HAP-1 (cell line): ENCODE results near the gene SAMD11.

Experiments
- DNase-seq, 2 experiments: peaks; one replicate each; pipeline ENCODE4 v3.0.0-alpha.2; 2016 to 2020; ENCODE audit warnings: low spot score in 2 of 2
- H3K27me3 ChIP-seq: fragments of 250-450 bp; sonication (Bioruptor Pico); 2 replicates; pipeline ENCODE4 v1.5.1; 2020; ENCODE audit warnings: low read depth, mild to moderate bottlenecking, moderate library complexity
- H3K36me3 ChIP-seq: fragments of 250-450 bp; sonication (Bioruptor Pico); replicated peaks from 2 replicates; pipeline ENCODE4 v1.5.1; 2020; ENCODE audit warnings: mild to moderate bottlenecking
- H3K4me1 ChIP-seq: fragments of 250-450 bp; sonication (Bioruptor Pico); 2 replicates; pipeline ENCODE4 v1.5.1; 2020; ENCODE audit warnings: mild to moderate bottlenecking
- H3K4me3 ChIP-seq: fragments of 250-450 bp; sonication (Bioruptor Pico); 2 replicates; pipeline ENCODE4 v1.5.1; 2020; ENCODE audit warnings: mild to moderate bottlenecking, moderate library complexity
- H3K9me3 ChIP-seq: fragments of 250-450 bp; sonication (Bioruptor Pico); 2 replicates; pipeline ENCODE4 v1.5.1; 2020; ENCODE audit warnings: mild to moderate bottlenecking, moderate library complexity
- in situ Hi-C: fragments of 300-500 bp; cut with MboI; formaldehyde crosslinking; loops from 3 replicates; pipeline ENCODE4 v1.14.3; 2020; ENCODE audit warnings: low sequenced_read_pairs, inconsistent platforms, mixed read lengths

SAMD11 gene

GRCh38 chr1:899636-900317 is 23.9 kb upstream of the SAMD11 start:
- H3K4me1 ChIP-seq, result peaks cover 7% of the 10 kb centered on the region
- in situ Hi-C loops, result no loop called here
- H3K9me3 ChIP-seq, result no peaks in the 10 kb centered on the region
- no peaks in the 10 kb centered on the region for H3K27me3 ChIP-seq
- no peak for DNase-seq
- H3K4me3 ChIP-seq, result no peak overlapping the region
- no peaks in the 10 kb centered on the region for H3K36me3 ChIP-seq

- DNase-seq, result no peak
- in situ Hi-C loops, result no loop called here
- peaks cover 9% of the 10 kb centered on the region for H3K36me3 ChIP-seq
- H3K27me3 ChIP-seq, result no peaks in the 10 kb centered on the region
- no peak overlapping the region for H3K4me3 ChIP-seq
- peaks cover 17% of the 10 kb centered on the region for H3K4me1 ChIP-seq
- no peaks in the 10 kb centered on the region for H3K9me3 ChIP-seq
These were observed 22.4 kb upstream of the SAMD11 start for GRCh38 chr1:901108-901859.

GRCh38 chr1:902802-903201 is 20.9 kb upstream of the SAMD11 start:
- Histone ChIP-seq H3K4me3 (no peak overlapping the region), H3K27me3 (no peaks in the 10 kb centered on the region), H3K36me3 (peaks cover 18% of the 10 kb centered on the region), H3K4me1 (peaks cover 17% of the 10 kb centered on the region), H3K9me3 (no peaks in the 10 kb centered on the region)
- no peak for DNase-seq
- in situ Hi-C loops, result no loop called here

GRCh38 chr1:903305-903704 is 20.4 kb upstream of the SAMD11 start:
- Histone ChIP-seq H3K36me3 (peaks cover 18% of the 10 kb centered on the region), H3K4me3 (no peak overlapping the region), H3K27me3 (no peaks in the 10 kb centered on the region), H3K4me1 (peaks cover 17% of the 10 kb centered on the region), H3K9me3 (no peaks in the 10 kb centered on the region)
- no peak for DNase-seq
- in situ Hi-C loops, result no loop called here

- no peaks in the 10 kb centered on the region for H3K9me3 ChIP-seq
- H3K4me1 ChIP-seq, result peaks cover 17% of the 10 kb centered on the region
- H3K36me3 ChIP-seq, result peaks cover 18% of the 10 kb centered on the region
- H3K27me3 ChIP-seq, result no peaks in the 10 kb centered on the region
- in situ Hi-C loops, result no loop called here
- DNase-seq, result peak in 1 of 2 experiments; percentile 24
- peak overlapping the region; percentile 43 for H3K4me3 ChIP-seq
These were observed 19.9 kb upstream of the SAMD11 start for GRCh38 chr1:903721-904271.

GRCh38 chr1:904310-904950 is 19.3 kb upstream of the SAMD11 start:
- Histone ChIP-seq H3K4me1 (peaks cover 17% of the 10 kb centered on the region), H3K9me3 (no peaks in the 10 kb centered on the region), H3K4me3 (peak overlapping the region; percentile 43), H3K27me3 (no peaks in the 10 kb centered on the region), H3K36me3 (peaks cover 18% of the 10 kb centered on the region)
- DNase-seq, result peak; percentile 67 to 90
- in situ Hi-C loops, result no loop called here

GRCh38 chr1:905071-905749 is 18.5 kb upstream of the SAMD11 start:
- Histone ChIP-seq H3K4me1 (peaks cover 17% of the 10 kb centered on the region), H3K36me3 (peaks cover 18% of the 10 kb centered on the region), H3K4me3 (peak overlapping the region; percentile 43), H3K27me3 (no peaks in the 10 kb centered on the region), H3K9me3 (no peaks in the 10 kb centered on the region)
- DNase-seq, result peak; percentile 70 to 84
- in situ Hi-C loops, result no loop called here

- in situ Hi-C loops, result no loop called here
- Histone ChIP-seq H3K27me3 (no peaks in the 10 kb centered on the region), H3K4me1 (peaks cover 17% of the 10 kb centered on the region), H3K36me3 (peaks cover 18% of the 10 kb centered on the region), H3K4me3 (peak overlapping the region; percentile 43), H3K9me3 (no peaks in the 10 kb centered on the region)
- peak in 1 of 2 experiments; percentile 22 for DNase-seq
These were observed 17.7 kb upstream of the SAMD11 start for GRCh38 chr1:905811-906599.

GRCh38 chr1:906600-907420 is 16.9 kb upstream of the SAMD11 start:
- H3K4me1 ChIP-seq, result peaks cover 17% of the 10 kb centered on the region
- H3K9me3 ChIP-seq, result no peaks in the 10 kb centered on the region
- no peak overlapping the region for H3K4me3 ChIP-seq
- in situ Hi-C loops, result no loop called here
- no peaks in the 10 kb centered on the region for H3K27me3 ChIP-seq
- peak in 1 of 2 experiments; percentile 11 for DNase-seq
- H3K36me3 ChIP-seq, result peaks cover 18% of the 10 kb centered on the region

- Histone ChIP-seq H3K27me3 (no peaks in the 10 kb centered on the region), H3K4me1 (peaks cover 17% of the 10 kb centered on the region), H3K9me3 (no peaks in the 10 kb centered on the region), H3K36me3 (peaks cover 18% of the 10 kb centered on the region), H3K4me3 (no peak overlapping the region)
- no peak for DNase-seq
- in situ Hi-C loops, result no loop called here
These were observed 15.9 kb upstream of the SAMD11 start for GRCh38 chr1:907611-908451.

- no peak for DNase-seq
- in situ Hi-C loops, result no loop called here
- H3K36me3 ChIP-seq, result peaks cover 18% of the 10 kb centered on the region
- no peaks in the 10 kb centered on the region for H3K9me3 ChIP-seq
- no peak overlapping the region for H3K4me3 ChIP-seq
- peaks cover 14% of the 10 kb centered on the region for H3K4me1 ChIP-seq
- H3K27me3 ChIP-seq, result no peaks in the 10 kb centered on the region
These were observed 15.1 kb upstream of the SAMD11 start for GRCh38 chr1:908661-909060.
